HepG2 (cell line): Measurements from ENCODE around the gene TVP23A. TPM values are rescaled to one million over a fixed set of nuclear protein-coding genes. Genes with fewer than 3 reads are reported as not detected.

Experiments used
- ARNT ChIP-seq: fragments of 450-650 bp; IDR thresholded peaks from 2 replicates; pipeline ENCODE4 v1.6.1; 2017
- DR1 ChIP-seq: sonication (generic); formaldehyde crosslinking; IDR thresholded peaks from 2 replicates; pipeline ENCODE4 v1.8.0; 2021; ENCODE audit warnings: mild to moderate bottlenecking, missing genetic modification reagents, inconsistent platforms
- DZIP1 ChIP-seq: sonication (generic); formaldehyde crosslinking; IDR thresholded peaks from 2 replicates; pipeline ENCODE4 v1.5.0; 2020; ENCODE audit warnings: mild to moderate bottlenecking, missing genetic modification reagents
- FOXK1 ChIP-seq: sonication (generic); formaldehyde crosslinking; IDR thresholded peaks from 2 replicates; pipeline ENCODE4 v1.4.0; 2020; ENCODE audit warnings: low read depth, missing genetic modification reagents, borderline replicate concordance
- ISL2 ChIP-seq: sonication (generic); formaldehyde crosslinking; IDR thresholded peaks from 2 replicates; pipeline ENCODE4 v1.5.0; 2020; ENCODE audit warnings: missing genetic modification reagents
- KLF12 ChIP-seq: sonication (generic); formaldehyde crosslinking; IDR thresholded peaks from 2 replicates; pipeline ENCODE4 v1.4.0; 2020; ENCODE audit warnings: missing genetic modification reagents, borderline replicate concordance
- KMT2A ChIP-seq: sonication (generic); formaldehyde crosslinking; IDR thresholded peaks from 2 replicates; pipeline ENCODE4 v1.4.0; 2020; ENCODE audit warnings: missing genetic modification reagents
- NONO ChIP-seq, 2 experiments: fragments of 450-650 bp in 1 of 2; sonication (generic) in 1 of 2; formaldehyde crosslinking in 1 of 2; IDR thresholded peaks in 1 of 2; conservative IDR thresholded peaks in 1 of 2; 2 replicates each; pipeline versions ENCODE4 v1.6.1 to v1.8.0; 2017 to 2022; ENCODE audit warnings: mild to moderate bottlenecking in 1 of 2, missing genetic modification reagents in 1 of 2, moderate library complexity in 1 of 2
- PRDM15 ChIP-seq: sonication (generic); formaldehyde crosslinking; IDR thresholded peaks from 2 replicates; pipeline ENCODE4 v1.4.0; 2020; ENCODE audit warnings: missing genetic modification reagents
- SAP130 ChIP-seq: IDR thresholded peaks from 2 replicates; pipeline ENCODE4 v1.6.1; 2016; ENCODE audit warnings: low read depth
- SMAD9 ChIP-seq: sonication (generic); formaldehyde crosslinking; IDR thresholded peaks from 2 replicates; pipeline ENCODE4 v1.5.1; 2020; ENCODE audit warnings: mild to moderate bottlenecking, missing genetic modification reagents
- SRF ChIP-seq: IDR thresholded peaks from 2 replicates; pipeline ENCODE4 v1.6.1; 2011; ENCODE audit warnings: mild to moderate bottlenecking, low read depth, low read length, moderate library complexity
- ZBTB33 ChIP-seq: sonication (generic); formaldehyde crosslinking; IDR thresholded peaks from 2 replicates; pipeline ENCODE4 v1.4.0; 2020; ENCODE audit warnings: missing genetic modification reagents
- ZFP62 ChIP-seq: sonication (generic); formaldehyde crosslinking; IDR thresholded peaks from 2 replicates; pipeline ENCODE4 v1.4.0; 2020; ENCODE audit warnings: missing genetic modification reagents
- ZNF12 ChIP-seq: sonication (generic); formaldehyde crosslinking; IDR thresholded peaks from 2 replicates; pipeline ENCODE4 v1.5.0; 2020; ENCODE audit warnings: missing genetic modification reagents
- ZNF333 ChIP-seq: sonication (generic); formaldehyde crosslinking; IDR thresholded peaks from 2 replicates; pipeline ENCODE4 v1.4.0; 2020; ENCODE audit warnings: mild to moderate bottlenecking, missing genetic modification reagents, borderline replicate concordance
- ZNF33A ChIP-seq: sonication (generic); formaldehyde crosslinking; IDR thresholded peaks from 2 replicates; pipeline ENCODE4 v1.5.1; 2020; ENCODE audit warnings: missing genetic modification reagents, mild to moderate bottlenecking, moderate library complexity, borderline replicate concordance
- ZNF484 ChIP-seq: sonication (generic); formaldehyde crosslinking; IDR thresholded peaks from 2 replicates; pipeline ENCODE4 v1.5.1; 2020; ENCODE audit warnings: mild to moderate bottlenecking, low read depth, missing genetic modification reagents, borderline replicate concordance
- ZNF563 ChIP-seq: sonication (generic); formaldehyde crosslinking; IDR thresholded peaks from 2 replicates; pipeline ENCODE4 v1.8.0; 2022; ENCODE audit warnings: mild to moderate bottlenecking, moderate library complexity, missing genetic modification reagents
- ZNF570 ChIP-seq: sonication (generic); formaldehyde crosslinking; IDR thresholded peaks from 2 replicates; pipeline ENCODE4 v1.4.0; 2020; ENCODE audit warnings: mild to moderate bottlenecking, missing genetic modification reagents, borderline replicate concordance
- ZNF780A ChIP-seq: sonication (generic); formaldehyde crosslinking; IDR thresholded peaks from 2 replicates; pipeline ENCODE4 v1.8.0; 2022; ENCODE audit warnings: mild to moderate bottlenecking, missing genetic modification reagents, moderate library complexity
- ZNF788 ChIP-seq: sonication (generic); formaldehyde crosslinking; IDR thresholded peaks from 2 replicates; pipeline ENCODE4 v1.5.0; 2020; ENCODE audit warnings: mild to moderate bottlenecking, missing genetic modification reagents, borderline replicate concordance
- ZNF83 ChIP-seq: sonication (generic); formaldehyde crosslinking; IDR thresholded peaks from 2 replicates; pipeline ENCODE4 v1.4.0; 2020; ENCODE audit warnings: missing genetic modification reagents, mild to moderate bottlenecking, borderline replicate concordance
- polyA plus RNA-seq, 8 experiments: library from polyadenylated mRNA; depleted of rRNA in 3 of 8; stranded (reverse) in 7 of 8; unstranded in 1 of 8; fragments of >200 nt; fragmentation: Illumina TruSeq in 4 of 8; extraction: Trizol in 4 of 8; gene quantifications; 2 replicates each; pipeline versions ENCODE4 v1.2.1 to v1.2.3, GENCODE V29; 2011 to 2016; ENCODE audit warnings: low read depth in 4 of 8, missing spikeins in 1 of 8, mixed read lengths in 1 of 8; ENCODE audit not compliant: insufficient read depth in 1 of 8
- total RNA-seq, 5 experiments: library from RNA; depleted of rRNA; stranded (reverse); fragments of >200 nt; fragmentation: Illumina TruSeq; extraction: Trizol; gene quantifications; 2 replicates each; pipeline ENCODE4 v1.2.3, GENCODE V29; 2016; ENCODE audit warnings: low read depth in 1 of 5

TVP23A gene
- total and polyA plus RNA-seq, 2 of the 13 experiments (the other 11 are each of a cell fraction or from before 2014, with no cell fraction given) = not detected

- TF ChIP-seq SAP130 (CRISPR knock-in tag) = peak; percentile 51; the same call in 1 of the 2 replicates
- no peak for TF ChIP-seq ZNF788
- no peak for TF ChIP-seq ISL2 (CRISPR knock-in tag)
- TF ChIP-seq DZIP1 (CRISPR knock-in tag) = no peak
- TF ChIP-seq SMAD9 (CRISPR knock-in tag) = no peak
- no peak for TF ChIP-seq ZBTB33
- TF ChIP-seq ZNF563 (CRISPR knock-in tag) = no peak
- no peak for TF ChIP-seq ZNF780A (CRISPR knock-in tag)
- TF ChIP-seq ZNF83 (CRISPR knock-in tag) = no peak
- no peak for TF ChIP-seq ZNF333 (CRISPR knock-in tag)
- TF ChIP-seq KLF12 = no peak
- no peak for TF ChIP-seq NONO (IDR thresholded peaks at IDR 0.05)
- TF ChIP-seq NONO (CRISPR knock-in tag; conservative IDR thresholded peaks at IDR 0.05) = no peak
- no peak for TF ChIP-seq ARNT
- TF ChIP-seq PRDM15 (CRISPR knock-in tag) = no peak
- TF ChIP-seq ZNF33A (CRISPR knock-in tag) = no peak
- TF ChIP-seq FOXK1 (CRISPR knock-in tag) = peak; percentile 27; the same call in 1 of the 2 replicates
- TF ChIP-seq ZFP62 (CRISPR knock-in tag) = no peak
- TF ChIP-seq SRF = no peak
- TF ChIP-seq KMT2A (CRISPR knock-in tag) = peak; percentile 62; the same call in 1 of the 2 replicates
- no peak for TF ChIP-seq ZNF570 (CRISPR knock-in tag)
- no peak for TF ChIP-seq ZNF484
- TF ChIP-seq ZNF12 (CRISPR knock-in tag) = no peak
- no peak for TF ChIP-seq DR1 (CRISPR knock-in tag)
Measured at GRCh38 chr16:10737068-10737625, 81.4 kb downstream of the TVP23A start (continued).
